Fibroblast of upper back skin (primary cell): ENCODE measurements around the gene KCNH3.
"Not testable (repeated sequence)": the region's sequence is repeated elsewhere in the genome, so short reads cannot be mapped to it uniquely, and the experiment has no call there.

ENCODE experiments used
- DNase-seq: peaks from one replicate; pipeline ENCODE4 v3.0.0-alpha.2; 2013

The KCNH3 gene

DNA sequence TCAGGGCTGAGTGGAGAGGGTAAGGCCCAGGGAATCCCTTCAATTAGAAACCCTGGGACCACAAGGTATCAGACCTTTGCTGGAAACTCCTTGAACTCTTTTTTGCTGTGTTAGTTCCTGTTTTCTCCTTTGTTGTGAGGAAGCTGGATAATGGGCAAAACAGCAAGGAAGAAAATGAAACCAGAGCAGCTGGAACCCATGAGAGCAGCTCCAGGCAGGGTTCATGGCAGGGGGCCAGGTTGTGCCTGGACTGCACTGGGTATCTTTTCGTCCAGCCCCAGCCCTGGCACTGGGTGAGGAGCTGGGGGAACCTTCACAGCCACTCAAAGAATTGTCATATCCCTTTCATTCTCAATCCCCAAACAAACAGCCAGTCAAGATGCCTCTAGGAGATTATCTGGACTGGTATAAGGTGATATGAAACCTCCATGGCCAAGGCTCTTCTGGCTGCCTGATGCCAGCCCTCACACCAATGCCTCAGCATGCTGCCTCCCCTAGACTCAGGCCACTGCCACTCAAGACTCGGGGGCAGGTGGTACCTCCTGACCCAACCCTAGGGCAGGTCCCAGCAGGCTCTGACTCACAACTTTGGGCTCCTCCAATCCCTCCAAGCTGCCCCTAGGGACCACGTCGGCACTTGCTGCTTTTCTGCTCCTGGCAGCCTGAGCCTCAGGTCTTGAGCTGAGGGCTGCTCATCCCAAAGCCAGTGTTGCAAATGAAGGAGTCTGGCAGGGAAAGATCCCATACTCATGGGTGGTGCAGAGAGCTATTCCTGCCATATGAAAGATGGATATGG lies 50.1 kb downstream of the KCNH3 start:
- no peak for DNase-seq

DNA sequence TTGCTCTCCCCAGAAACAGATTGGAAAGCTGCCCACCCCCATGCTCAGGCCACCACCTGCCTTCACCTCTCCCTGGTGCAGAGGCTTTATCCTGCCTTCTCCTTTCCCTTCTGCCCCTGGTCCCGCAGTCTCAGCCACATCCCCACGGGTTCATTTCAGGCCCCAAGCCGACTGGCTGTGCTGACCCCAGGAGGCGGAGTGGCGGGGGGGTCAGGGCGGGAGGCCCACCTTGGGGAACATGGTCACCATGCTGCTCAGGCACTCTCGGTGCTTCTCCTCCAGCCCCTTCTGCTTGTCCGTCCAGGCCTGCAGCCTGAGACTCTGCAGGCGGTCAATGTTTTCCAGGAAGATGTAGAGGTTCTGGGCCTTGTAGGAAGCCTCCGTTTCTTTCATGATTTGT lies 59.7 kb downstream of the KCNH3 start:
- DNase-seq = no peak

DNA sequence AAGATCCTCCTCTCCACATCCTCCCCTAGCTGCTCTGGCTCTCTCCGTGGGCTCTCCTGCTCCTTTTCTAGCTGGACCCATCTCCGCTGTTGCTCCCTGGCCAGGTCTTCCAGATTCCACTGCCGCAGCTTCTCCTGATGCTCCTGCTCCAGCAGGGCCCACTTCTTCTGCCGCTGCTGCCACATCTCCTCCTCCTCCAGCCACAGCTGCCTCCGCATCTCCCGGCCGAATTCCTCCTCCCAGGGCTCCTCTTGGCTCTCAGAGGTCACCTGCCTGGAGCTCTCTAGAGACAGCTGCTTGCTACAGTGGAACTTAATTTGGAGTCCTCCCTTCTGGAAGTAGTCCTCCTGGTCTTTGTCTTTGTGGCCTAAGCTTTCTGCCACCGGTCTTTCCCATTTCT lies 61.1 kb downstream of the KCNH3 start:
- no peak for DNase-seq

DNA sequence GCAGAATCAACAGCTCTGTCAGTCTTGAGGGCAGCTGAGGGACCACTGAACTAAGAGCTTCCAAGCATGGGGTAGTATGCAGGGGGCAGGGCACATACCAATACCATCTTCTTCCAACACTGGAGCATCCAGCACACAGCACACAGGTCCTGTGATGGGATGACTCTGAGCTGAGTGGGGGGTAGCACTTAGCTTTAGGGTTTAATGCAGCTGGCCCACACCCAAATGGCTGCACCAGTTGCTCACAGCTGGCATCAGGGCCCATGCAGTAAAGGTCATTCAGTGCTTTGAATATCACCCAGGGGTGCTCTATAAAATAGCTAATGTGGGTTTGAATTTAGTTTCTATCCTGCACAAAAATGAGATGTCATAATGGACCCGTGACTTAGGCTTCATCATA lies 64.9 kb downstream of the KCNH3 start:
- no peak for DNase-seq

DNA sequence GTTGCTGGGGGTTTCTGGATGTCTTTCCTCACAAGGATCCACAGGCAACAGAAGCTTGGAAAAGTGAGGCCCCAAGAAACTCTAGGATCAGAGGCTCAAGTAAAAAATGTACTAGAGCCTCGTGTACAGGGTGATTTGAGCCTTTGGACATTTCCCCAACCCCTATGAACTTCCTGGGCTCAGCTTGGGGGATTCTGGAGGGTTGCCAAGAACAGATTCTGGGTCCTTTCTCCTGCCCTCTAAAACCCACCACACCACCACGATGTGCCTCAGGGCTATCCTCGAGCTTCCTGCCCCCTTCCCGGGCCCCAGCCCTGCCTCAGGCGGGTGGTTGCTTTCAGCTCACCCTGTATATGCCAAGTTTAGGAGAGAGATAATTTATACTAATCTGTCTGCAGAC lies 66.0 kb downstream of the KCNH3 start:
- no peak for DNase-seq

DNA sequence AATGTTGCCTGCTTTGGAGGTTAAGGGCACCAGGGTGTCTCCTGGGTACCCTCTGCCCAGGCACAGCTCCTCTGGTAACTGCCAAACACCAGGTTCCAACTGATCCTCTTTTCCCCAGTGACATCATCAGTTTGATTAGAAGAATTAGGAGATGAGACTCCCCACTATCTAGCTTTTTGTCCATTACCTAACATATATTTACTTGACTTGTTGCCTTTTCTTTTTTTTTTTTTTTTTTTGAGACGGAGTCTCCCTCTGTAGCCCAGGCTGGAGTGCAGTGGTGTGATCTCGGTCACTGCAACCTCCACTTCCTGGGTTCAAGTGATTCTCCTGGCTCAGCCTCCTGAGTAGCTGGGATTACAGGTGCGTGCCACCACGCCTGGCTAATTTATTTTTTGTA lies 66.7 kb downstream of the KCNH3 start, which contains the start of gene FAM186B:
Gene FAM186B, minus strand, starts transcription at position 101 of the 400 bp plus-strand sequence. CDS start 162 bp downstream, outside the sequence.
- DNase-seq = not testable (repeated sequence)
